Measurements from ENCODE around the gene SDR42E2. TPM values are rescaled to one million over a fixed set of nuclear protein-coding genes. Genes with fewer than 3 reads are reported as not detected.

SDR42E2 gene
- total and polyA plus RNA-seq, 10 of the 15 experiments (the other 5 are each of a cell fraction or from before 2014, with no cell fraction given) = 0.01 to 0.09 (median 0.08) TPM; not detected in 4

DNA sequence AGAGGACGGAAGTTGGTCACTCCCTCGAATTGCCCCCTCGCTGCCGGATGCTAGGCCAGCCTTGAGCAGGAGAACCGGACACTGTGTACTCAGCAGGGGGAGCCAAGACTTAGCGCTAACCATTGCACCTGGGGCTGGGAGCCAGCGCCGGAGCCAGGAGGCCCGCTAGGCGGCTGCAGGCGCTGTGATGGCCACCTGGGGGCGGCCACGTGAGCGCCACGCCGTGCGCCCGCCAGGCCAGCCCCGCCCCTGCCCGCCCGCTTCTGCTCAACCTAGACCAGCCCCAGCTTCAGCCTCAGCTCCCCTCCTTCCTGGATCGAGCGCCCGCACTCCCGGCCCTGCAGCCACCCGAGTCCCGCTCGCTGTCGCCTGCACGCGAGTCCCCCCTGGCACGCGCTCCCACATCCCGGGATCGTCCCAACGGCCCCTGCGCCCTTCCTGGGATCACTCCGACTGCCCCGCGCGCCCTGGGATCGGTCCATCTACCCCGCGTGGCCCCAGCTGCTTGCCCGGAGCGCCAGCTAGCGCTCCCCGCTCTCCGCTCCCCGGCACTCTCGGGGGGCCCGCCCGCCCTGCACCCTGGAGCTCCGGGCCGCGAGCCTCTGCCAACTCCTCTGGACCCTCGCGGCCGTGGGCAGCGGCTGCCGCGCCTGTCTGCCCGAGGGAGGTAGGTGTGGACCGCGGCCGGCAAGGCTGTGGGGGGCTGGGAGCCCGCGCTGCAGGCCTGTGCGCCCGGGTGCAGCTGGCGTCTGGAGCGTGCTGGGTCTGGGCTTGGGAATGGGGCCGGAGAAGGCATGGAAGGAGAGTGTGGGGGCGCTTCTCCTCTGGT is 43.9 kb downstream of the SDR42E2 start, which contains the start of gene EEF2K (continued):
- TF ChIP-seq, protein P1, sequence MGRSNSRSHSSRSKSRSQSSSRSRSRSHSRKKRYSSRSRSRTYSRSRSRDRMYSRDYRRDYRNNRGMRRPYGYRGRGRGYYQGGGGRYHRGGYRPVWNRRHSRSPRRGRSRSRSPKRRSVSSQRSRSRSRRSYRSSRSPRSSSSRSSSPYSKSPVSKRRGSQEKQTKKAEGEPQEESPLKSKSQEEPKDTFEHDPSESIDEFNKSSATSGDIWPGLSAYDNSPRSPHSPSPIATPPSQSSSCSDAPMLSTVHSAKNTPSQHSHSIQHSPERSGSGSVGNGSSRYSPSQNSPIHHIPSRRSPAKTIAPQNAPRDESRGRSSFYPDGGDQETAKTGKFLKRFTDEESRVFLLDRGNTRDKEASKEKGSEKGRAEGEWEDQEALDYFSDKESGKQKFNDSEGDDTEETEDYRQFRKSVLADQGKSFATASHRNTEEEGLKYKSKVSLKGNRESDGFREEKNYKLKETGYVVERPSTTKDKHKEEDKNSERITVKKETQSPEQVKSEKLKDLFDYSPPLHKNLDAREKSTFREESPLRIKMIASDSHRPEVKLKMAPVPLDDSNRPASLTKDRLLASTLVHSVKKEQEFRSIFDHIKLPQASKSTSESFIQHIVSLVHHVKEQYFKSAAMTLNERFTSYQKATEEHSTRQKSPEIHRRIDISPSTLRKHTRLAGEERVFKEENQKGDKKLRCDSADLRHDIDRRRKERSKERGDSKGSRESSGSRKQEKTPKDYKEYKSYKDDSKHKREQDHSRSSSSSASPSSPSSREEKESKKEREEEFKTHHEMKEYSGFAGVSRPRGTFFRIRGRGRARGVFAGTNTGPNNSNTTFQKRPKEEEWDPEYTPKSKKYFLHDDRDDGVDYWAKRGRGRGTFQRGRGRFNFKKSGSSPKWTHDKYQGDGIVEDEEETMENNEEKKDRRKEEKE (IDR thresholded peaks at IDR 0.05) = 0 out of 2 replicates have a peak, but pooled peaks have one; percentile 44
- peak; percentile 74 for TF ChIP-seq DPF2 (IDR thresholded peaks at IDR 0.05)
- 0 out of 2 replicates have a peak, but pooled peaks have one; percentile 60 for TF ChIP-seq CHD2 (IDR thresholded peaks at IDR 0.05; ENCODE audit: borderline replicate concordance, low read depth, low read length)
- no peak for TF ChIP-seq JUND (IDR thresholded peaks at IDR 0.05; ENCODE audit: low read depth, low read length)
- no peak for TF ChIP-seq NR2C1 (IDR thresholded peaks at IDR 0.05)
- TF ChIP-seq MEF2A (IDR thresholded peaks at IDR 0.05; ENCODE audit: insufficient read depth, low read depth, low read length) = 0 out of 2 replicates have a peak, but pooled peaks have one; percentile 23
- peak; percentile 64 for TF ChIP-seq GABPA (IDR thresholded peaks at IDR 0.05; ENCODE audit: low read depth)
- no peak for TF ChIP-seq ZNF384 (IDR thresholded peaks at IDR 0.05; ENCODE audit: borderline replicate concordance, low read depth, low read length)
- peak; percentile 68; the same call in 1 of the 2 replicates for TF ChIP-seq CHD1 (IDR thresholded peaks at IDR 0.05; ENCODE audit: low read depth, low read length)
- TF ChIP-seq MXI1 (IDR thresholded peaks at IDR 0.05; ENCODE audit: low read depth, low read length) = peak; percentile 91
- peak; percentile 78 for TF ChIP-seq ZNF24 (IDR thresholded peaks at IDR 0.05)
- TF ChIP-seq, protein P2, sequence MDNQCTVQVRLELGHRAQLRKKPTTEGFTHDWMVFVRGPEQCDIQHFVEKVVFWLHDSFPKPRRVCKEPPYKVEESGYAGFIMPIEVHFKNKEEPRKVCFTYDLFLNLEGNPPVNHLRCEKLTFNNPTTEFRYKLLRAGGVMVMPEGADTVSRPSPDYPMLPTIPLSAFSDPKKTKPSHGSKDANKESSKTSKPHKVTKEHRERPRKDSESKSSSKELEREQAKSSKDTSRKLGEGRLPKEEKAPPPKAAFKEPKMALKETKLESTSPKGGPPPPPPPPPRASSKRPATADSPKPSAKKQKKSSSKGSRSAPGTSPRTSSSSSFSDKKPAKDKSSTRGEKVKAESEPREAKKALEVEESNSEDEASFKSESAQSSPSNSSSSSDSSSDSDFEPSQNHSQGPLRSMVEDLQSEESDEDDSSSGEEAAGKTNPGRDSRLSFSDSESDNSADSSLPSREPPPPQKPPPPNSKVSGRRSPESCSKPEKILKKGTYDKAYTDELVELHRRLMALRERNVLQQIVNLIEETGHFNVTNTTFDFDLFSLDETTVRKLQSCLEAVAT (IDR thresholded peaks at IDR 0.05) = 0 out of 2 replicates have a peak, but pooled peaks have one; percentile 27
- TF ChIP-seq SMC3 (IDR thresholded peaks at IDR 0.05; ENCODE audit: borderline replicate concordance, low read length) = peak; percentile 69
- TF ChIP-seq, protein P3, sequence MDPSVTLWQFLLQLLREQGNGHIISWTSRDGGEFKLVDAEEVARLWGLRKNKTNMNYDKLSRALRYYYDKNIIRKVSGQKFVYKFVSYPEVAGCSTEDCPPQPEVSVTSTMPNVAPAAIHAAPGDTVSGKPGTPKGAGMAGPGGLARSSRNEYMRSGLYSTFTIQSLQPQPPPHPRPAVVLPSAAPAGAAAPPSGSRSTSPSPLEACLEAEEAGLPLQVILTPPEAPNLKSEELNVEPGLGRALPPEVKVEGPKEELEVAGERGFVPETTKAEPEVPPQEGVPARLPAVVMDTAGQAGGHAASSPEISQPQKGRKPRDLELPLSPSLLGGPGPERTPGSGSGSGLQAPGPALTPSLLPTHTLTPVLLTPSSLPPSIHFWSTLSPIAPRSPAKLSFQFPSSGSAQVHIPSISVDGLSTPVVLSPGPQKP (IDR thresholded peaks at IDR 0.05; ENCODE audit: low read depth, low read length) = peak; percentile 58
- TF ChIP-seq IRF4 (IDR thresholded peaks at IDR 0.05; ENCODE audit: low read depth, low read length) = no peak
- TF ChIP-seq HDAC6 (IDR thresholded peaks at IDR 0.05; ENCODE audit: unreplicated experiment) = peak; percentile 35
- TF ChIP-seq HDAC2 (IDR thresholded peaks at IDR 0.05) = no peak
- TF ChIP-seq BACH1 (IDR thresholded peaks at IDR 0.05; ENCODE audit: borderline replicate concordance) = no peak; the same call in none of the 2 replicates
- TF ChIP-seq LARP7 (IDR thresholded peaks at IDR 0.05) = peak; percentile 73
- peak; percentile 37; the same call in 1 of the 2 replicates for TF ChIP-seq SPI1 (IDR thresholded peaks at IDR 0.05; ENCODE audit: borderline replicate concordance, insufficient read depth, low read depth, low read length)
- 0 out of 2 replicates have a peak, but pooled peaks have one; percentile 62 for TF ChIP-seq ZSCAN29 (IDR thresholded peaks at IDR 0.05)
- TF ChIP-seq, protein P4, sequence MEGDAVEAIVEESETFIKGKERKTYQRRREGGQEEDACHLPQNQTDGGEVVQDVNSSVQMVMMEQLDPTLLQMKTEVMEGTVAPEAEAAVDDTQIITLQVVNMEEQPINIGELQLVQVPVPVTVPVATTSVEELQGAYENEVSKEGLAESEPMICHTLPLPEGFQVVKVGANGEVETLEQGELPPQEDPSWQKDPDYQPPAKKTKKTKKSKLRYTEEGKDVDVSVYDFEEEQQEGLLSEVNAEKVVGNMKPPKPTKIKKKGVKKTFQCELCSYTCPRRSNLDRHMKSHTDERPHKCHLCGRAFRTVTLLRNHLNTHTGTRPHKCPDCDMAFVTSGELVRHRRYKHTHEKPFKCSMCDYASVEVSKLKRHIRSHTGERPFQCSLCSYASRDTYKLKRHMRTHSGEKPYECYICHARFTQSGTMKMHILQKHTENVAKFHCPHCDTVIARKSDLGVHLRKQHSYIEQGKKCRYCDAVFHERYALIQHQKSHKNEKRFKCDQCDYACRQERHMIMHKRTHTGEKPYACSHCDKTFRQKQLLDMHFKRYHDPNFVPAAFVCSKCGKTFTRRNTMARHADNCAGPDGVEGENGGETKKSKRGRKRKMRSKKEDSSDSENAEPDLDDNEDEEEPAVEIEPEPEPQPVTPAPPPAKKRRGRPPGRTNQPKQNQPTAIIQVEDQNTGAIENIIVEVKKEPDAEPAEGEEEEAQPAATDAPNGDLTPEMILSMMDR (IDR thresholded peaks at IDR 0.05 in 2 of 3, conservative IDR thresholded peaks at IDR 0.05 in 1 of 3; ENCODE audit: control insufficient read depth in 2 of 3, extremely low read depth in 1 of 3, insufficient read depth in 1 of 3, low read depth in 3 of 3, low read length in 3 of 3) = peak; percentile 76 to 93 (median 76)
- TF ChIP-seq RFX5 (IDR thresholded peaks at IDR 0.05; ENCODE audit: low read depth, low read length) = peak; percentile 15; the same call in 1 of the 2 replicates

Data from GM12878 (cell line).